Lower lobe of right lung (tissue), 2 donors: ENCODE data around the gene HSFX2. TPM values are rescaled to one million over a fixed set of nuclear protein-coding genes. Genes with fewer than 3 reads are reported as not detected.
"Not testable (repeated sequence)": the region's sequence is repeated elsewhere in the genome, so short reads cannot be mapped to it uniquely, and the experiment has no call there.

Experiments used
- ATAC-seq, 2 donors: fragments of 200-7000 bp; cut with Tn5 transposase; one replicate each; pipeline ENCODE4 v1.9.1; 2020 to 2022; ENCODE audit warnings: mild to moderate bottlenecking in 2 of 2, moderate library complexity in 2 of 2
- DNase-seq: peaks from one replicate; pipeline ENCODE4 v3.0.0-alpha.2; 2020
- H3K27ac ChIP-seq: fragments of 200-600 bp; one replicate; pipeline ENCODE4 v1.8.0; 2022
- H3K27me3 ChIP-seq: fragments of 200-600 bp; one replicate; pipeline ENCODE4 v1.8.0; 2022; ENCODE audit warnings: low read depth
- H3K36me3 ChIP-seq: fragments of 200-600 bp; one replicate; pipeline ENCODE4 v1.8.0; 2022; ENCODE audit warnings: mild to moderate bottlenecking
- H3K4me1 ChIP-seq: fragments of 200-600 bp; one replicate; pipeline ENCODE4 v1.8.0; 2022
- H3K4me3 ChIP-seq: fragments of 200-600 bp; one replicate; pipeline ENCODE4 v1.8.0; 2022; ENCODE audit warnings: mild to moderate bottlenecking
- H3K9me3 ChIP-seq: fragments of 200-600 bp; one replicate; pipeline ENCODE4 v1.8.0; 2022
- CTCF ChIP-seq: fragments of 200-600 bp; IDR thresholded peaks from one replicate; pipeline ENCODE4 v1.8.0; 2022; ENCODE audit warnings: antibody characterized with exemption, mild to moderate bottlenecking
- intact Hi-C: fragments of 100-400 bp; cut with DNase I; formaldehyde crosslinking; loops from one replicate; pipeline ENCODE4 v1.11.0; 2022
- long read RNA-seq: library from polyadenylated mRNA; unstranded; transcript quantifications from one replicate; pipeline ENCODE4 v2.0.0, GENCODE V29; 2021
- total RNA-seq: library from RNA; stranded (reverse); fragmentation: NEBNext Ultra II Directional; extraction: Animal tissue kit (Norgen Biotek cat#: 25700); gene quantifications from one replicate; pipeline ENCODE4 v1.2.1, GENCODE V29; 2021
- donor health status: DM: no; HTN: yes; CAD: no; lungs with severe emphysema.

The HSFX2 gene
- total RNA-seq = not detected
- long read RNA-seq, partial matches to known transcripts = 0 of 1 reads
- long read RNA-seq, other reads (novel, unspliced or antisense) = 1 of 1 reads

GRCh38 chrX:149595214-149595613 lies at the start of gene HSFX2:
Gene HSFX2, minus strand, starts transcription at chrX:149595314. Its CDS starts 614 bp downstream, at chrX:149594700.
- ATAC-seq, H3K9me3 ChIP-seq, DNase-seq, H3K4me1 ChIP-seq, H3K27ac ChIP-seq, H3K36me3 ChIP-seq, intact Hi-C loops, H3K27me3 ChIP-seq, H3K4me3 ChIP-seq: not testable (repeated sequence)

DNA sequence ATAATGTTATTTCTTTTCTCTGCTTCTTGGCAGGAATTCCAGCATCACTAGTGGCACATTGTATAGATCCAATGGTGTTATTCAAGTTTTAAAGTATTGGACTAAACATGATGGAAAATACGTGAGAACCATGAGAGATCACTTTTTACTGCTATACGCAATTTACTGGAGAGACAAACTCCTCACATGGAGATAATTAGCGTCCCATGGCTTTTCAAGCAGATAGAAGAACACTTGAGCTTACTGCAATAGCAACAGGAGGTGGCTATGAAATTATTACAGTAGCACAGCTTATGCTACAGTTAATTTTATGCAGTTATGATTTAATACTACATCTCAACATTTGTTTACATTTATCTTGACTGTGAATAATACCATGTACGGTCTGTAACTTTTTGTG lies 48.4 kb upstream of the HSFX2 start:
- no peaks in the 10 kb centered on the region for H3K4me1 ChIP-seq
- TF ChIP-seq CTCF = no peak
- H3K9me3 ChIP-seq = no peaks in the 10 kb centered on the region
- H3K36me3 ChIP-seq = no peaks in the 10 kb centered on the region
- no peak overlapping the region for H3K27ac ChIP-seq
- H3K27me3 ChIP-seq = no peaks in the 10 kb centered on the region
- intact Hi-C loops = no loop called here
- ATAC-seq (no peak), DNase-seq (no peak)
- H3K4me3 ChIP-seq = no peak overlapping the region

- no peaks in the 10 kb centered on the region for H3K4me1 ChIP-seq
- intact Hi-C loops = no loop called here
- TF ChIP-seq CTCF = no peak
These were observed 46.7 kb upstream of the HSFX2 start for GRCh38 chrX:149641835-149642234.

GRCh38 chrX:149641432-149641831 lies 46.3 kb upstream of the HSFX2 start:
- DNase-seq (no peak), ATAC-seq (no peak)
- intact Hi-C loops = no loop called here
- Histone ChIP-seq H3K9me3 (no peaks in the 10 kb centered on the region), H3K27ac (no peak overlapping the region), H3K4me1 (no peaks in the 10 kb centered on the region), H3K4me3 (no peak overlapping the region), H3K27me3 (no peaks in the 10 kb centered on the region), H3K36me3 (no peaks in the 10 kb centered on the region)
- TF ChIP-seq CTCF = no peak

More at GRCh38 chrX:149641835-149642234, 46.7 kb upstream of the HSFX2 start:
- no peaks in the 10 kb centered on the region for H3K27me3 ChIP-seq
- no peak overlapping the region for H3K4me3 ChIP-seq
- ATAC-seq = no peak
- H3K27ac ChIP-seq = no peak overlapping the region
- H3K36me3 ChIP-seq = no peaks in the 10 kb centered on the region
- no peak for DNase-seq
- no peaks in the 10 kb centered on the region for H3K9me3 ChIP-seq

- DNase-seq (no peak), ATAC-seq (no peak)
- intact Hi-C loops = no loop called here
These were observed 44.5 kb upstream of the HSFX2 start for GRCh38 chrX:149639568-149639967.

GRCh38 chrX:149638860-149639259 lies 43.7 kb upstream of the HSFX2 start:
- no peak overlapping the region for H3K4me3 ChIP-seq
- no peaks in the 10 kb centered on the region for H3K4me1 ChIP-seq
- H3K9me3 ChIP-seq = no peaks in the 10 kb centered on the region
- H3K36me3 ChIP-seq = no peaks in the 10 kb centered on the region
- no peak overlapping the region for H3K27ac ChIP-seq
- ATAC-seq (no peak), DNase-seq (no peak)
- no peaks in the 10 kb centered on the region for H3K27me3 ChIP-seq
- TF ChIP-seq CTCF = no peak
- intact Hi-C loops = no loop called here

More at GRCh38 chrX:149639568-149639967, 44.5 kb upstream of the HSFX2 start:
- TF ChIP-seq CTCF = no peak
- no peak overlapping the region for H3K4me3 ChIP-seq
- no peaks in the 10 kb centered on the region for H3K9me3 ChIP-seq
- no peaks in the 10 kb centered on the region for H3K4me1 ChIP-seq
- no peaks in the 10 kb centered on the region for H3K36me3 ChIP-seq
- H3K27me3 ChIP-seq = no peaks in the 10 kb centered on the region
- no peak overlapping the region for H3K27ac ChIP-seq
